Measurements from ENCODE around the gene SEMA4D. TPM values are rescaled to one million over a fixed set of nuclear protein-coding genes. Genes with fewer than 3 reads are reported as not detected.

SEMA4D gene
- total and polyA plus RNA-seq, 9 of the 15 experiments (the other 6 are each of a cell fraction or from before 2014, with no cell fraction given), result 0.38 to 5.1 (median 1.8) TPM

GRCh38 chr9:89405826-89406225 is 92.1 kb downstream of the SEMA4D start:
- Histone ChIP-seq H3K27me3 (ENCODE audit: control insufficient read depth in 2 of 2, insufficient read depth in 2 of 2, low read length in 2 of 2) (peaks cover 0 to 37% of the 10 kb centered on the region in 2 experiments; a peak in 4 of 5 replicates), H3K4me3 (no peak overlapping the region), H3K36me3 (ENCODE audit: control insufficient read depth, insufficient read depth, low read length) (no peaks in the 10 kb centered on the region), H3K9ac (ENCODE audit: insufficient read depth in 1 of 2, low read depth in 2 of 2, low read length in 2 of 2) (no peak overlapping the region), H3K4me1 (replicated peaks in 1 of 2; ENCODE audit: control insufficient read depth in 2 of 2, insufficient read depth in 2 of 2, low read length in 2 of 2) (no peaks in the 10 kb centered on the region), H3K4me2 (ENCODE audit: insufficient read depth, low read length) (no peak overlapping the region), H4K20me1 (replicated peaks; ENCODE audit: control insufficient read depth, insufficient read depth, low read length) (no peaks in the 10 kb centered on the region), H3K9me1 (ENCODE audit: control insufficient read depth, insufficient read depth, low read length) (no peaks in the 10 kb centered on the region), H3K79me2 (ENCODE audit: control insufficient read depth, insufficient read depth, low read length) (no peaks in the 10 kb centered on the region), H3K27ac (ENCODE audit: extremely low read depth, low read depth, low read length) (no peak overlapping the region), H2AFZ (ENCODE audit: low read depth, low read length) (no peak overlapping the region), H3K9me3 (replicated peaks; ENCODE audit: control insufficient read depth, insufficient read depth, low read depth, low read length) (no peaks in the 10 kb centered on the region)
- ATAC-seq (no peak), FAIRE-seq (no peak), DNase-seq (ENCODE audit: extremely low read depth in 1 of 4, low spot score in 3 of 4) (no peak)
- ChIA-PET POLR2A (interaction anchor here (0.6 to 0.8 kb wide), 2 partner anchors 78 to 1157 kb away, joined by 3 read pairs; no protein-coding TSS in a partner anchor), CTCF (ENCODE audit: low intra/inter-chr PET ratio) (no interaction called here)
- intact Hi-C loops (cut with micrococcal nuclease) (no loop called here), in situ Hi-C loops (cut with MboI) (no loop called here)
- no TSS peak for BruUV-seq (replicated peaks)
- 5% methylated on average over 8 of the region's 11 CpGs for whole genome bisulfite sequencing (ENCODE audit: insufficient coverage, low coverage, missing lambda C conversion rate)
- TF ChIP-seq BMI1 (IDR thresholded peaks at IDR 0.05; ENCODE audit: low read length), result no peak
- TF ChIP-seq NR2C1 (IDR thresholded peaks at IDR 0.05), result no peak
- no peak for TF ChIP-seq NR2C1 (tag; IDR thresholded peaks at IDR 0.05)
- no peak for TF ChIP-seq ZNF76 (CRISPR knock-in tag; IDR thresholded peaks at IDR 0.05; ENCODE audit: borderline replicate concordance)
- TF ChIP-seq ZNF780A (CRISPR knock-in tag; IDR thresholded peaks at IDR 0.05), result no peak
- TF ChIP-seq ZNF384 (IDR thresholded peaks at IDR 0.05; ENCODE audit: low read depth, low read length), result no peak
- TF ChIP-seq IRF2 (CRISPR knock-in tag; IDR thresholded peaks at IDR 0.05), result no peak
- TF ChIP-seq SUPT5H (IDR thresholded peaks at IDR 0.05), result no peak
- TF ChIP-seq, protein P1, sequence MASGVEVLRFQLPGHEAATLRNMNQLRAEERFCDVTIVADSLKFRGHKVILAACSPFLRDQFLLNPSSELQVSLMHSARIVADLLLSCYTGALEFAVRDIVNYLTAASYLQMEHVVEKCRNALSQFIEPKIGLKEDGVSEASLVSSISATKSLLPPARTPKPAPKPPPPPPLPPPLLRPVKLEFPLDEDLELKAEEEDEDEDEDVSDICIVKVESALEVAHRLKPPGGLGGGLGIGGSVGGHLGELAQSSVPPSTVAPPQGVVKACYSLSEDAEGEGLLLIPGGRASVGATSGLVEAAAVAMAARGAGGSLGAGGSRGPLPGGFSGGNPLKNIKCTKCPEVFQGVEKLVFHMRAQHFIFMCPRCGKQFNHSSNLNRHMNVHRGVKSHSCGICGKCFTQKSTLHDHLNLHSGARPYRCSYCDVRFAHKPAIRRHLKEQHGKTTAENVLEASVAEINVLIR (CRISPR knock-in tag; IDR thresholded peaks at IDR 0.05), result no peak
- TF ChIP-seq, protein P2, sequence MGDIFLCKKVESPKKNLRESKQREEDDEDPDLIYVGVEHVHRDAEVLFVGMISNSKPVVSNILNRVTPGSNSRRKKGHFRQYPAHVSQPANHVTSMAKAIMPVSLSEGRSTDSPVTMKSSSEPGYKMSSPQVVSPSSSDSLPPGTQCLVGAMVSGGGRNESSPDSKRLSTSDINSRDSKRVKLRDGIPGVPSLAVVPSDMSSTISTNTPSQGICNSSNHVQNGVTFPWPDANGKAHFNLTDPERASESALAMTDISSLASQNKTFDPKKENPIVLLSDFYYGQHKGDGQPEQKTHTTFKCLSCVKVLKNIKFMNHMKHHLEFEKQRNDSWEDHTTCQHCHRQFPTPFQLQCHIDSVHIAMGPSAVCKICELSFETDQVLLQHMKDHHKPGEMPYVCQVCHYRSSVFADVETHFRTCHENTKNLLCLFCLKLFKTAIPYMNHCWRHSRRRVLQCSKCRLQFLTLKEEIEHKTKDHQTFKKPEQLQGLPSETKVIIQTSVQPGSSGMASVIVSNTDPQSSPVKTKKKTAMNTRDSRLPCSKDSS (IDR thresholded peaks at IDR 0.05; ENCODE audit: low read depth, partially characterized antibody), result no peak
- no peak for TF ChIP-seq ZNF146 (CRISPR knock-in tag; IDR thresholded peaks at IDR 0.05; ENCODE audit: unreplicated experiment)
- TF ChIP-seq FOXA1 (IDR thresholded peaks at IDR 0.05; ENCODE audit: borderline replicate concordance), result no peak
- TF ChIP-seq, protein P3, sequence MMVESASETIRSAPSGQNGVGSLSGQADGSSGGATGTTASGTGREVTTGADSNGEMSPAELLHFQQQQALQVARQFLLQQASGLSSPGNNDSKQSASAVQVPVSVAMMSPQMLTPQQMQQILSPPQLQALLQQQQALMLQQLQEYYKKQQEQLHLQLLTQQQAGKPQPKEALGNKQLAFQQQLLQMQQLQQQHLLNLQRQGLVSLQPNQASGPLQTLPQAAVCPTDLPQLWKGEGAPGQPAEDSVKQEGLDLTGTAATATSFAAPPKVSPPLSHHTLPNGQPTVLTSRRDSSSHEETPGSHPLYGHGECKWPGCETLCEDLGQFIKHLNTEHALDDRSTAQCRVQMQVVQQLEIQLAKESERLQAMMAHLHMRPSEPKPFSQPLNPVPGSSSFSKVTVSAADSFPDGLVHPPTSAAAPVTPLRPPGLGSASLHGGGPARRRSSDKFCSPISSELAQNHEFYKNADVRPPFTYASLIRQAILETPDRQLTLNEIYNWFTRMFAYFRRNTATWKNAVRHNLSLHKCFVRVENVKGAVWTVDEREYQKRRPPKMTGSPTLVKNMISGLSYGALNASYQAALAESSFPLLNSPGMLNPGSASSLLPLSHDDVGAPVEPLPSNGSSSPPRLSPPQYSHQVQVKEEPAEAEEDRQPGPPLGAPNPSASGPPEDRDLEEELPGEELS (CRISPR knock-in tag; IDR thresholded peaks at IDR 0.05; ENCODE audit: borderline replicate concordance), result no peak
- TF ChIP-seq EP400 (IDR thresholded peaks at IDR 0.05), result no peak
- no peak for TF ChIP-seq ZBTB33 (CRISPR knock-in tag; IDR thresholded peaks at IDR 0.05)

Measured in K562 (cell line).